Hematopoietic multipotent progenitor cell treated with erythropoietin and hydrocortisone succinate and interleukin-3 and kit ligand, for 17 days (in vitro differentiated cells): ENCODE measurements around the gene PACS1.
"Not testable (repeated sequence)": the region's sequence is repeated elsewhere in the genome, so short reads cannot be mapped to it uniquely, and the experiment has no call there.

Experiments used
- DNase-seq: peaks from one replicate; pipeline ENCODE4 v3.0.0-alpha.2; 2015; ENCODE audit warnings: low spot score

The PACS1 gene

GRCh38 chr11:66069715-66070603 lies at the start of gene PACS1:
PACS1 (plus strand) TSS chr11:66070272; CDS start chr11:66070487, 215 bp downstream.
- peak; percentile 57 for DNase-seq

- DNase-seq, result no peak
Observed at GRCh38 chr11:66020618-66021357, 49.3 kb upstream of the PACS1 start.

GRCh38 chr11:66022401-66023185 lies 47.5 kb upstream of the PACS1 start:
- peak; percentile 68 for DNase-seq

- not testable (repeated sequence) for DNase-seq
Observed at GRCh38 chr11:66023186-66023440, 47.0 kb upstream of the PACS1 start.

GRCh38 chr11:66026017-66026529 lies 44.0 kb upstream of the PACS1 start, which contains the start of gene CATSPER1:
CATSPER1 (minus strand) TSS chr11:66026479; CDS start chr11:66026379, 100 bp downstream.
- no peak for DNase-seq

- no peak for DNase-seq
Observed at GRCh38 chr11:66032957-66033735, 36.9 kb upstream of the PACS1 start.

GRCh38 chr11:66035653-66036333 lies 34.3 kb upstream of the PACS1 start:
- DNase-seq, result no peak

GRCh38 chr11:66036334-66036710 lies 33.8 kb upstream of the PACS1 start:
- DNase-seq, result no peak

GRCh38 chr11:66037327-66037726 lies 32.7 kb upstream of the PACS1 start:
- DNase-seq, result no peak

- no peak for DNase-seq
Observed at GRCh38 chr11:66039765-66040164, 30.3 kb upstream of the PACS1 start.

- DNase-seq, result no peak
Observed at GRCh38 chr11:66042227-66042995, 27.7 kb upstream of the PACS1 start.

GRCh38 chr11:66042996-66043906 lies 26.8 kb upstream of the PACS1 start:
- no peak for DNase-seq

- DNase-seq, result no peak
Observed at GRCh38 chr11:66044757-66045156, 25.3 kb upstream of the PACS1 start.

GRCh38 chr11:66045177-66045639 lies 24.9 kb upstream of the PACS1 start:
- peak; percentile 76 for DNase-seq

GRCh38 chr11:66046901-66047300 lies 23.2 kb upstream of the PACS1 start:
- no peak for DNase-seq

- no peak for DNase-seq
Observed at GRCh38 chr11:66047541-66048365, 22.3 kb upstream of the PACS1 start.

- no peak for DNase-seq
Observed at GRCh38 chr11:66048547-66049323, 21.3 kb upstream of the PACS1 start, which contains the start of gene GAL3ST3. GAL3ST3 (minus strand) TSS chr11:66049161; CDS start chr11:66045415, 3,746 bp downstream.
